SK-N-SH (cell line): ENCODE measurements around the gene ATCAY.

Source experiments
- ELF1 ChIP-seq: IDR thresholded peaks from 2 replicates; pipeline ENCODE4 v1.4.0; 2012
- EP300 ChIP-seq, 2 experiments: IDR thresholded peaks; 2 replicates each; pipeline versions ENCODE4 v1.4.0 to v1.6.1; 2012; ENCODE audit warnings: borderline replicate concordance in 1 of 2, low read depth in 1 of 2, low read length in 1 of 2
- POLR2AphosphoS5 ChIP-seq: IDR thresholded peaks from 2 replicates; pipeline ENCODE4 v1.6.1; 2012; ENCODE audit warnings: low read depth, low read length
- RAD21 ChIP-seq: IDR thresholded peaks from 2 replicates; pipeline ENCODE4 v1.6.1; 2012; ENCODE audit warnings: mild to moderate bottlenecking, low read length
- TEAD4 ChIP-seq: IDR thresholded peaks from 2 replicates; pipeline ENCODE4 v1.4.0; 2012; ENCODE audit warnings: mild to moderate bottlenecking, borderline replicate concordance; ENCODE audit not compliant: insufficient read depth
- TF ChIP-seq, protein P1 (sequence below): fragments of 200-600 bp; sonication (generic); IDR thresholded peaks from 2 replicates; pipeline ENCODE4 v1.6.1; 2017; ENCODE audit warnings: antibody characterized with exemption, mild to moderate bottlenecking, moderate library complexity

DNA sequence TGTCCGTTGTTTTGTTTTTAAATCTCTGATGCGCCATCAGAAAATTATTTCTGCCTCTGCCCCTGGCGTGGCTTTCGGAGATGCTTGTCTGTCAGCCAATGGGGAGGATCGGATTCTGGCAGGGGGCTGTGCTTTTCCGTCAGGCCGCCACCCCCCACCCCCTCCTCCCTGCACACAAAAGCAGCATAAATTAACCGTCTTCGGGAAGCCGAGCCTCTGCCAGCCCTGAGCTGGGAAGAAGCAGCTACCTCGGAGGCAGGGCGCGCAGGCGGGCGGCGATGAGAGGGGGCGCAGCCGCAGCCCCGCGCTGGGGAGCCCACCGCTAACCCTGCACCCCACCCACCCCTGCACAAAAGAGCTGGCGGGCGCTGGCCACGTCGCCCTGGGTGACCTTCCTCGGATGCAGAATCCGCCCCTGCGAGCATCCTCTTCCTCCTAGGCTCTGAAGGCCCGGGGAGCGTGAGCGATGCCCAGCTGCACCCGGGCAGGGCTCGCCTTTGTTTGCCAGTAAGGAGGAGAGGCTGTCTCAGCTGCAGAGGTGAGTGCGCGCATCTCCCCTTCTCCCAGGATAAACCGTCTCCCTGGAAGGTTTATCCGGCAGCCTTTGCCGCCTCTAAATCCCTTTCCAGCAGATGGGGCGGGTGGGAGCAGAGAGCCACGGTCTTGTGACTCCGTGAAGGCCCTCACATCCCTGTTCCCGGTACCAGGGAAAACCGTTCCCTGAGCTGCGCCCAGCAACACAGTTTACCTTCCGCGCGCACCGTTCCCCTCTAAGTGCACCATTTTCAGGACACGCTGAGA is at the start of gene ATCAY:
- TF ChIP-seq RAD21: no peak
- TF ChIP-seq, protein P1, sequence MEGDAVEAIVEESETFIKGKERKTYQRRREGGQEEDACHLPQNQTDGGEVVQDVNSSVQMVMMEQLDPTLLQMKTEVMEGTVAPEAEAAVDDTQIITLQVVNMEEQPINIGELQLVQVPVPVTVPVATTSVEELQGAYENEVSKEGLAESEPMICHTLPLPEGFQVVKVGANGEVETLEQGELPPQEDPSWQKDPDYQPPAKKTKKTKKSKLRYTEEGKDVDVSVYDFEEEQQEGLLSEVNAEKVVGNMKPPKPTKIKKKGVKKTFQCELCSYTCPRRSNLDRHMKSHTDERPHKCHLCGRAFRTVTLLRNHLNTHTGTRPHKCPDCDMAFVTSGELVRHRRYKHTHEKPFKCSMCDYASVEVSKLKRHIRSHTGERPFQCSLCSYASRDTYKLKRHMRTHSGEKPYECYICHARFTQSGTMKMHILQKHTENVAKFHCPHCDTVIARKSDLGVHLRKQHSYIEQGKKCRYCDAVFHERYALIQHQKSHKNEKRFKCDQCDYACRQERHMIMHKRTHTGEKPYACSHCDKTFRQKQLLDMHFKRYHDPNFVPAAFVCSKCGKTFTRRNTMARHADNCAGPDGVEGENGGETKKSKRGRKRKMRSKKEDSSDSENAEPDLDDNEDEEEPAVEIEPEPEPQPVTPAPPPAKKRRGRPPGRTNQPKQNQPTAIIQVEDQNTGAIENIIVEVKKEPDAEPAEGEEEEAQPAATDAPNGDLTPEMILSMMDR: no peak
- no peak for TF ChIP-seq ELF1
- TF ChIP-seq EP300 (IDR thresholded peaks at IDR 0.05; ENCODE audit: borderline replicate concordance in 1 of 2, low read depth in 1 of 2, low read length in 1 of 2): no peak
- TF ChIP-seq TEAD4: no peak
- 0 out of 2 replicates have a peak, but pooled peaks have one; percentile 19 for TF ChIP-seq POLR2AphosphoS5
